DOHH2 (cell line): Measurements from ENCODE around the gene MICAL3.
"Not testable (repeated sequence)": the region's sequence is repeated elsewhere in the genome, so short reads cannot be mapped to it uniquely, and the experiment has no call there.

Source experiments
- H3F3A ChIP-seq: fragments of 200-600 bp; sonication (generic), shearing (Covaris generic); 2 replicates; pipeline ENCODE4 v1.6.0; 2016; ENCODE audit warnings: antibody characterized with exemption, mild to moderate bottlenecking; ENCODE audit not compliant: control insufficient read depth, insufficient read depth
- H3K27ac ChIP-seq: fragments of 200-600 bp; sonication (generic); 2 replicates; pipeline ENCODE4 v1.5.1; 2014; ENCODE audit warnings: low read depth, mild to moderate bottlenecking, low read length, moderate library complexity
- H3K27me3 ChIP-seq: fragments of 200-600 bp; sonication (generic); 2 replicates; pipeline ENCODE4 v1.6.1; 2014; ENCODE audit warnings: mild to moderate bottlenecking, low read length, mixed read lengths; ENCODE audit not compliant: control insufficient read depth
- H3K36me3 ChIP-seq: fragments of 200-600 bp; sonication (generic); 2 replicates; pipeline ENCODE4 v1.6.1; 2014; ENCODE audit warnings: mild to moderate bottlenecking, low read length, moderate library complexity, mixed read lengths; ENCODE audit not compliant: control insufficient read depth
- H3K4me1 ChIP-seq: fragments of 200-600 bp; sonication (generic); 2 replicates; pipeline ENCODE4 v1.6.1; 2014; ENCODE audit warnings: mild to moderate bottlenecking, low read length, mixed read lengths; ENCODE audit not compliant: control insufficient read depth
- H3K4me2 ChIP-seq: fragments of 200-600 bp; sonication (generic); 2 replicates; pipeline ENCODE4 v1.6.0; 2014; ENCODE audit warnings: mild to moderate bottlenecking, low read length, moderate library complexity
- H3K4me3 ChIP-seq: fragments of 200-600 bp; sonication (generic); 2 replicates; pipeline ENCODE4 v1.5.1; 2014; ENCODE audit warnings: mild to moderate bottlenecking, low read length, mixed read lengths
- H3K79me2 ChIP-seq: fragments of 200-600 bp; sonication (generic); 2 replicates; pipeline ENCODE4 v1.6.1; 2014; ENCODE audit warnings: mild to moderate bottlenecking, low read length, mixed read lengths; ENCODE audit not compliant: control insufficient read depth
- H3K9me2 ChIP-seq: fragments of 200-600 bp; sonication (generic); replicated peaks from 2 replicates; pipeline ENCODE4 v1.6.1; 2014; ENCODE audit warnings: mild to moderate bottlenecking, low read length, mixed read lengths; ENCODE audit not compliant: control insufficient read depth
- H3K9me3 ChIP-seq: fragments of 200-600 bp; sonication (generic); 2 replicates; pipeline ENCODE4 v1.6.1; 2014; ENCODE audit warnings: antibody characterized with exemption, low read length, mixed read lengths; ENCODE audit not compliant: control insufficient read depth, insufficient read depth
- H4K20me1 ChIP-seq: fragments of 200-600 bp; sonication (generic); 2 replicates; pipeline ENCODE4 v1.6.0; 2014; ENCODE audit warnings: low read depth, mild to moderate bottlenecking, antibody characterized with exemption, low read length, moderate library complexity; ENCODE audit not compliant: control insufficient read depth, insufficient read depth
- EZH2phosphoT487 ChIP-seq: fragments of 200-600 bp; sonication (generic); IDR thresholded peaks from 2 replicates; pipeline ENCODE4 v1.6.1; 2017; ENCODE audit warnings: borderline replicate concordance, mild to moderate bottlenecking, antibody characterized with exemption, low read length, moderate library complexity, mixed read lengths
- TF ChIP-seq, protein P1 (sequence below): fragments of 200-600 bp; sonication (generic); IDR thresholded peaks from one replicate; pipeline ENCODE4 v1.5.1; 2014; ENCODE audit warnings: antibody characterized with exemption, mild to moderate bottlenecking, low read depth, low read length; ENCODE audit not compliant: poor library complexity, severe bottlenecking

Gene MICAL3, protein sequence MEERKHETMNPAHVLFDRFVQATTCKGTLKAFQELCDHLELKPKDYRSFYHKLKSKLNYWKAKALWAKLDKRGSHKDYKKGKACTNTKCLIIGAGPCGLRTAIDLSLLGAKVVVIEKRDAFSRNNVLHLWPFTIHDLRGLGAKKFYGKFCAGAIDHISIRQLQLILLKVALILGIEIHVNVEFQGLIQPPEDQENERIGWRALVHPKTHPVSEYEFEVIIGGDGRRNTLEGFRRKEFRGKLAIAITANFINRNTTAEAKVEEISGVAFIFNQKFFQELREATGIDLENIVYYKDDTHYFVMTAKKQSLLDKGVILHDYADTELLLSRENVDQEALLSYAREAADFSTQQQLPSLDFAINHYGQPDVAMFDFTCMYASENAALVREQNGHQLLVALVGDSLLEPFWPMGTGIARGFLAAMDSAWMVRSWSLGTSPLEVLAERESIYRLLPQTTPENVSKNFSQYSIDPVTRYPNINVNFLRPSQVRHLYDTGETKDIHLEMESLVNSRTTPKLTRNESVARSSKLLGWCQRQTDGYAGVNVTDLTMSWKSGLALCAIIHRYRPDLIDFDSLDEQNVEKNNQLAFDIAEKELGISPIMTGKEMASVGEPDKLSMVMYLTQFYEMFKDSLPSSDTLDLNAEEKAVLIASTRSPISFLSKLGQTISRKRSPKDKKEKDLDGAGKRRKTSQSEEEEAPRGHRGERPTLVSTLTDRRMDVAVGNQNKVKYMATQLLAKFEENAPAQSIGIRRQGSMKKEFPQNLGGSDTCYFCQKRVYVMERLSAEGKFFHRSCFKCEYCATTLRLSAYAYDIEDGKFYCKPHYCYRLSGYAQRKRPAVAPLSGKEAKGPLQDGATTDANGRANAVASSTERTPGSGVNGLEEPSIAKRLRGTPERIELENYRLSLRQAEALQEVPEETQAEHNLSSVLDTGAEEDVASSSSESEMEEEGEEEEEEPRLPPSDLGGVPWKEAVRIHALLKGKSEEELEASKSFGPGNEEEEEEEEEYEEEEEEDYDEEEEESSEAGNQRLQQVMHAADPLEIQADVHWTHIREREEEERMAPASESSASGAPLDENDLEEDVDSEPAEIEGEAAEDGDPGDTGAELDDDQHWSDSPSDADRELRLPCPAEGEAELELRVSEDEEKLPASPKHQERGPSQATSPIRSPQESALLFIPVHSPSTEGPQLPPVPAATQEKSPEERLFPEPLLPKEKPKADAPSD (N-terminal part only)

DNA sequence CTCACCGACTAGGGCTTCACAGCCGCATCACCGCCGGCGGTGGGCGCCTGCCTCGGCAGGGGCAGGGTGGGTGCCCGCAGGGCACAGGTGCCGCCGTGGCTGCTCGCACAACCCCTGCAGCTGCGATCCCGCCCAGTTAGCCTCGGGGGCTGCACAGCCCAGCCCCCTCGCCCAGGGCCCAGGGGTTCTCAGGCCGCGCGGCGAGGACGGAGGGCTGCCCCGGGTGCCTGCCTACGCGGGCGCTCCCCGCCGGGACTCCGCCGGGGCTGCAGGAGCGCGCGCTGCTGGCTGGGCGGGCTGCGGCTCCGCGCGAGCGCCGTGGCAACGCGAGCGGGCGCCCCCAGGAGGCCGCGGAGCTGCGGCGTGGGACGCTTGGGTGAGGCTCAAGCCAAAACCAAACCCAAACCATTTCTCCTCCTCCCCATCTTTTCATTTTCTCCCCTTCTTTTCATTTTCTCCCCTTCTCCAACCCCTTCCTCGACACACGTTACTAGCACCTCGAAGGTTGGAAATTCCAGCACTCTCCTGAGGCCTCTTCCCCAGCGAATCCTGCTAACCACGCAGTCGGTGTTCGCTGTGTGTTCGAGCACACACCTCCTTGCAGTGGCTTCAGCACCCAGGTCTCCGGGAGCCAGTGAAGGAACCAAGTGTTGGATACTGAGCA is at the start of gene MICAL3:
Gene MICAL3 (minus strand): TSS at position 286 of the 664 bp plus-strand sequence. CDS start 117,749 bp downstream, outside the sequence.
- Histone ChIP-seq H3K9me2 (no peaks in the 10 kb centered on the region), H3K4me1 (peaks cover 16% of the 10 kb centered on the region), H3K4me3 (peak within 1 kb of the TSS; percentile 73), H3K79me2 (no peaks in the 10 kb centered on the region), H3K27ac (no peak within 1 kb of the TSS), H3K36me3 (no peaks in the 10 kb centered on the region), H3K4me2 (peak within 1 kb of the TSS; percentile 82), H4K20me1 (no peaks in the 10 kb centered on the region), H3K9me3 (no peaks in the 10 kb centered on the region), H3F3A (no peaks in the 10 kb centered on the region), H3K27me3 (peaks cover 42% of the 10 kb centered on the region)
- TF ChIP-seq, protein P1, sequence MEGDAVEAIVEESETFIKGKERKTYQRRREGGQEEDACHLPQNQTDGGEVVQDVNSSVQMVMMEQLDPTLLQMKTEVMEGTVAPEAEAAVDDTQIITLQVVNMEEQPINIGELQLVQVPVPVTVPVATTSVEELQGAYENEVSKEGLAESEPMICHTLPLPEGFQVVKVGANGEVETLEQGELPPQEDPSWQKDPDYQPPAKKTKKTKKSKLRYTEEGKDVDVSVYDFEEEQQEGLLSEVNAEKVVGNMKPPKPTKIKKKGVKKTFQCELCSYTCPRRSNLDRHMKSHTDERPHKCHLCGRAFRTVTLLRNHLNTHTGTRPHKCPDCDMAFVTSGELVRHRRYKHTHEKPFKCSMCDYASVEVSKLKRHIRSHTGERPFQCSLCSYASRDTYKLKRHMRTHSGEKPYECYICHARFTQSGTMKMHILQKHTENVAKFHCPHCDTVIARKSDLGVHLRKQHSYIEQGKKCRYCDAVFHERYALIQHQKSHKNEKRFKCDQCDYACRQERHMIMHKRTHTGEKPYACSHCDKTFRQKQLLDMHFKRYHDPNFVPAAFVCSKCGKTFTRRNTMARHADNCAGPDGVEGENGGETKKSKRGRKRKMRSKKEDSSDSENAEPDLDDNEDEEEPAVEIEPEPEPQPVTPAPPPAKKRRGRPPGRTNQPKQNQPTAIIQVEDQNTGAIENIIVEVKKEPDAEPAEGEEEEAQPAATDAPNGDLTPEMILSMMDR, result peak; percentile 58
- TF ChIP-seq EZH2phosphoT487, result no peak

DNA sequence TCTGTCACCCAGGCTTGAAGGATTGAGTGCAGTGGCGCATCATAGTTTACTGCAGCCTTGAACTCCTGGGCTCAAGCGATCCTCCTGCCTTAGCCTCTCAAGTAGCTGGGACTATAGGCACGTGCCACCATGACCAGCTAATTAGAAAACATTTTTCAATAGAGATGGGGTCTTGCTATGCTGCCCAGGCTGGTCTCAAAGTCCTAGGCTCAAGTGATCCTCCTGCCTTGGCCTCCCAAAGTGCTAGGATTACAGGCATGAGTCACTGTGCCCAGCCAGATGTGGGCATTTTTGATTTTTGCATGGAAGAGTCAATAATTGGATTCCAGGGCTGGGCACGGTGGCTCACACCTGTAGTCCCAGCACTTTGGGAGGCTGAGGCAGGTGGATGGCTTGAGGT is 49.6 kb upstream of the MICAL3 start:
- Histone ChIP-seq H3K4me1 (peaks cover 65% of the 10 kb centered on the region), H3K36me3 (peaks cover 12% of the 10 kb centered on the region), H3K79me2 (peaks cover 26% of the 10 kb centered on the region)
- H3K9me2 ChIP-seq, H4K20me1 ChIP-seq, H3F3A ChIP-seq, H3K27me3 ChIP-seq, H3K4me3 ChIP-seq, H3K9me3 ChIP-seq, H3K4me2 ChIP-seq, H3K27ac ChIP-seq: not testable (repeated sequence)

DNA sequence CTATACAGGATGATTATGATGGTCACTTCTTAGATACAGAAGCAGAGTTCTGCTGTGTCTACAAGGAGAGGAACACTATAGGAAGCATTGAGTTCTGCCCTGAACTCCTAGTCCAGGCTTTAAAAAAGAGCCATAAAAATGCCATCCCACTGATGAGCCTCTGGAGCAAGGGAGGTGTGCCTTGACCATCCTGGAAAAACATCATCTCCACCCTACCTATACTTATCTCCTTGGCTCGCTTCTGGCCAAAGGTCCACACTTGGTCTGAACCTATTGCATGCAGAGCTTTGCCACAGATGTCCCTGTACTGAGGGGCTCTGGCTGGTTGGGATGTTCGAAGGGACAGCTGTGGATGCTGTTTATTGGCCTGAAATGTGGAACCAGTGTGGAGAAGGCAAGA is 49.1 kb upstream of the MICAL3 start:
- Histone ChIP-seq H3K9me3 (no peaks in the 10 kb centered on the region), H3F3A (peaks cover 11% of the 10 kb centered on the region), H3K36me3 (peaks cover 10% of the 10 kb centered on the region), H3K27ac (no peak overlapping the region), H3K79me2 (peaks cover 21% of the 10 kb centered on the region), H3K4me3 (no peak overlapping the region), H3K27me3 (no peaks in the 10 kb centered on the region), H3K4me1 (peaks cover 65% of the 10 kb centered on the region), H3K4me2 (no peak overlapping the region), H3K9me2 (no peaks in the 10 kb centered on the region), H4K20me1 (no peaks in the 10 kb centered on the region)
- TF ChIP-seq, protein P1, result no peak
- no peak for TF ChIP-seq EZH2phosphoT487
